Adipocyte (in vitro differentiated cells): ENCODE data around the gene MRM1.

Experiments
- DNase-seq: peaks from one replicate; pipeline ENCODE4 v3.0.0-alpha.2; 2015; ENCODE audit warnings: low read depth
- H3K27me3 ChIP-seq: replicated peaks from 2 replicates; pipeline ENCODE4 v1.7.0; 2013; ENCODE audit warnings: mild to moderate bottlenecking, low read length, moderate library complexity; ENCODE audit not compliant: control insufficient read depth, insufficient read depth
- H3K36me3 ChIP-seq: 2 replicates; pipeline ENCODE4 v1.7.0; 2013; ENCODE audit warnings: low read length, mild to moderate bottlenecking, moderate library complexity; ENCODE audit not compliant: control insufficient read depth, insufficient read depth, severe bottlenecking
- H3K4me1 ChIP-seq: 2 replicates; pipeline ENCODE4 v1.7.0; 2013; ENCODE audit warnings: mild to moderate bottlenecking, low read length, moderate library complexity; ENCODE audit not compliant: control insufficient read depth, insufficient read depth
- H3K4me3 ChIP-seq: 2 replicates; pipeline ENCODE4 v1.7.0; 2013; ENCODE audit warnings: mild to moderate bottlenecking, low read length, moderate library complexity
- H3K9ac ChIP-seq: 2 replicates; pipeline ENCODE4 v1.7.0; 2013; ENCODE audit warnings: mild to moderate bottlenecking, low read length, moderate library complexity
- H3K9me3 ChIP-seq: 2 replicates; pipeline ENCODE4 v1.7.0; 2013; ENCODE audit warnings: mild to moderate bottlenecking, low read length, moderate library complexity; ENCODE audit not compliant: control insufficient read depth

The MRM1 gene

GRCh38 chr17:36640836-36641235, 39.5 kb downstream of the MRM1 start:
- DNase-seq = no peak
- Histone ChIP-seq H3K9me3 (no peaks in the 10 kb centered on the region), H3K27me3 (peaks cover 82% of the 10 kb centered on the region), H3K9ac (no peak overlapping the region), H3K36me3 (no peaks in the 10 kb centered on the region), H3K4me1 (peaks cover 3% of the 10 kb centered on the region), H3K4me3 (no peak overlapping the region)

GRCh38 chr17:36641331-36641876, 40.0 kb downstream of the MRM1 start:
- Histone ChIP-seq H3K9me3 (no peaks in the 10 kb centered on the region), H3K27me3 (peaks cover 85% of the 10 kb centered on the region), H3K4me1 (peaks cover 3% of the 10 kb centered on the region), H3K36me3 (no peaks in the 10 kb centered on the region), H3K9ac (no peak overlapping the region), H3K4me3 (peak overlapping the region; percentile 74)
- DNase-seq = peak; percentile 5

- H3K9me3 ChIP-seq = no peaks in the 10 kb centered on the region
- peak; percentile 39 for DNase-seq
- no peak overlapping the region for H3K9ac ChIP-seq
- H3K4me1 ChIP-seq = peaks cover 3% of the 10 kb centered on the region
- H3K4me3 ChIP-seq = peak overlapping the region; percentile 74
- H3K36me3 ChIP-seq = no peaks in the 10 kb centered on the region
- H3K27me3 ChIP-seq = peaks cover 85% of the 10 kb centered on the region
Observed at GRCh38 chr17:36641877-36642845, 40.8 kb downstream of the MRM1 start.

- Histone ChIP-seq H3K9ac (no peak overlapping the region), H3K36me3 (no peaks in the 10 kb centered on the region), H3K27me3 (peaks cover 77% of the 10 kb centered on the region), H3K9me3 (no peaks in the 10 kb centered on the region), H3K4me1 (peaks cover 3% of the 10 kb centered on the region), H3K4me3 (no peak overlapping the region)
- no peak for DNase-seq
Observed at GRCh38 chr17:36643086-36643685, 41.8 kb downstream of the MRM1 start.

- H3K9me3 ChIP-seq = no peaks in the 10 kb centered on the region
- peaks cover 67% of the 10 kb centered on the region for H3K27me3 ChIP-seq
- no peaks in the 10 kb centered on the region for H3K36me3 ChIP-seq
Observed at GRCh38 chr17:36645422-36645821, 44.0 kb downstream of the MRM1 start.

GRCh38 chr17:36647636-36648035, 46.3 kb downstream of the MRM1 start:
- no peaks in the 10 kb centered on the region for H3K36me3 ChIP-seq
- DNase-seq = no peak
- H3K9me3 ChIP-seq = no peaks in the 10 kb centered on the region
- peaks cover 66% of the 10 kb centered on the region for H3K27me3 ChIP-seq
- H3K9ac ChIP-seq = no peak overlapping the region
- no peak overlapping the region for H3K4me3 ChIP-seq
- no peaks in the 10 kb centered on the region for H3K4me1 ChIP-seq

More at GRCh38 chr17:36645422-36645821, 44.0 kb downstream of the MRM1 start:
- Histone ChIP-seq H3K4me1 (peaks cover 3% of the 10 kb centered on the region), H3K9ac (no peak overlapping the region), H3K4me3 (no peak overlapping the region)
- no peak for DNase-seq

GRCh38 chr17:36650096-36650775, 48.9 kb downstream of the MRM1 start:
- Histone ChIP-seq H3K36me3 (no peaks in the 10 kb centered on the region), H3K9me3 (no peaks in the 10 kb centered on the region), H3K4me3 (no peak overlapping the region), H3K4me1 (no peaks in the 10 kb centered on the region), H3K27me3 (peaks cover 47% of the 10 kb centered on the region), H3K9ac (no peak overlapping the region)
- DNase-seq = no peak

GRCh38 chr17:36653374-36653773, 52.0 kb downstream of the MRM1 start:
- Histone ChIP-seq H3K4me1 (no peaks in the 10 kb centered on the region), H3K4me3 (no peak overlapping the region), H3K9me3 (no peaks in the 10 kb centered on the region), H3K27me3 (peaks cover 51% of the 10 kb centered on the region), H3K36me3 (no peaks in the 10 kb centered on the region), H3K9ac (no peak overlapping the region)
- no peak for DNase-seq

- H3K9ac ChIP-seq = no peak overlapping the region
- H3K4me3 ChIP-seq = no peak overlapping the region
- H3K27me3 ChIP-seq = peaks cover 55% of the 10 kb centered on the region
- no peaks in the 10 kb centered on the region for H3K4me1 ChIP-seq
- H3K9me3 ChIP-seq = no peaks in the 10 kb centered on the region
- DNase-seq = no peak
- no peaks in the 10 kb centered on the region for H3K36me3 ChIP-seq
Observed at GRCh38 chr17:36653856-36654255, 52.5 kb downstream of the MRM1 start.

- no peak for DNase-seq
- Histone ChIP-seq H3K4me3 (no peak overlapping the region), H3K9me3 (no peaks in the 10 kb centered on the region), H3K27me3 (peaks cover 64% of the 10 kb centered on the region), H3K36me3 (no peaks in the 10 kb centered on the region), H3K4me1 (no peaks in the 10 kb centered on the region), H3K9ac (no peak overlapping the region)
Observed at GRCh38 chr17:36655726-36656125, 54.3 kb downstream of the MRM1 start.

GRCh38 chr17:36657390-36657762, 56.0 kb downstream of the MRM1 start:
- Histone ChIP-seq H3K36me3 (no peaks in the 10 kb centered on the region), H3K27me3 (peaks cover 61% of the 10 kb centered on the region), H3K9me3 (no peaks in the 10 kb centered on the region), H3K4me3 (peak overlapping the region; percentile 73), H3K4me1 (no peaks in the 10 kb centered on the region), H3K9ac (peak overlapping the region; percentile 45)
- no peak for DNase-seq
